H4 (cell line): ENCODE results near the gene ATP6V1F. TPM values are rescaled to one million over a fixed set of nuclear protein-coding genes. Genes with fewer than 3 reads are reported as not detected.
"Not testable (repeated sequence)": the region's sequence is repeated elsewhere in the genome, so short reads cannot be mapped to it uniquely, and the experiment has no call there.

Experiments used
- DNase-seq: peaks from one replicate; pipeline ENCODE4 v3.0.0-alpha.2; 2015; ENCODE audit warnings: low spot score
- total RNA-seq: library from RNA; depleted of rRNA; stranded (reverse); fragments of >200 nt; shearing (Covaris generic); gene quantifications from 2 replicates; pipeline ENCODE4 v1.2.3, GENCODE V29; 2014

The ATP6V1F gene
- total RNA-seq, 1 experiment from 2014 or later = 119 TPM

DNA sequence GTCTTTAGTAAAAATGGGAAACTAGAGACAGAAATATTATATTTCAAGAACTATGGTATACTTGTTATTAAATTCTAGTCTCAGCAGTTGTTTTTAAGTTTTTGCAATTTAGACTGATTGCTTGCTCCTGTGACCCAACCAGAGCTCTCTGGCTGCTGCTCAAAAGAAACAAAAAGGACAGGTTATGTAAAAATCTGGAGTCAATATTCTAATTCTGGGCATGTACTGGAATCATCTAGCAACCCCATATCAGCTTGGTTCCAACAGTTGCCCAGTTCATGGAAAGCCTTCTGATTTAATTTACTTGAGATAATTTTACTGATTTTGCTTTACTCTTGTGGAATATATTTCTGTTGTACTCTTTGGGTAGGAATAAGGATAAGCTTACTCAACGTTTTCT is 37.6 kb downstream of the ATP6V1F start:
- DNase-seq = no peak

DNA sequence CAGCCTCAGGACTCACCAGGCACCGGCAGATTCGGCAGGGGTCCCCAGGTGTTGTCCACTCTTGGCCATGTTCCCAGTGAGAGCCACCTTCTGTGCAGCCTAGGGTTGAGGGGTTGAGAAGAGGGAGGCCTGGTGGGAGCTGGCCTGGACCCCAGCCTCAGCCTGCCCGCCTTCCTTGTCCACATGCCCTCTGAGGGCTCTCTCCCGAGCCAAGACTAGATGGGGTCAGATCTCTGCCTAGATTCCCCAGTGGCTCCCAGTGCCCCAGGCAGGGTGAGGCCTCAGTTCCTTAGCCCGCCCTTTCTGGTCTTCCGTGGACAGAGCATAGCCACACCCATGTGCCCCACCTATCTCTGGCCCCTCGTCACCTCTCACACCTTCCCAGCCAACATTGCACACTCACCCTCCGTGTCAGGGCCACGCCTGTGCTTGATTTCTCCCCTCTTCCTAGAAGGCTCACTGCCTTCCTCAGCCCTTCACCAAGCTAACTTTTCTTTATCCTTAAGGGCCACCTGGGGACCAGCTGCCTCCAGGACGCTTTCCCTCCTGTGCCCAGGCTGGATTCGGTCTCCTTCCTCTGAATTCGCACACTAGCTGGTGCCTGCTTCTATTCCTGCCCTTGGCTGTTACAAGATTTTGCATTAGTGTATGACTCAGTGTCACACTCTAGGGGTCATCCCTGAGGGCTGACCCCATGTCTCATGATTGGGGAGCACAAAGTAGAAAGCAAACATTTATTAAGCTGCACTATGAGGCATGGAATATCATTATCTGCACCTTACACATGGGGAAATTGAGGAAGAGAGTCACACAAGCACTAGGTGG is 40.3 kb downstream of the ATP6V1F start:
- DNase-seq = no peak

DNA sequence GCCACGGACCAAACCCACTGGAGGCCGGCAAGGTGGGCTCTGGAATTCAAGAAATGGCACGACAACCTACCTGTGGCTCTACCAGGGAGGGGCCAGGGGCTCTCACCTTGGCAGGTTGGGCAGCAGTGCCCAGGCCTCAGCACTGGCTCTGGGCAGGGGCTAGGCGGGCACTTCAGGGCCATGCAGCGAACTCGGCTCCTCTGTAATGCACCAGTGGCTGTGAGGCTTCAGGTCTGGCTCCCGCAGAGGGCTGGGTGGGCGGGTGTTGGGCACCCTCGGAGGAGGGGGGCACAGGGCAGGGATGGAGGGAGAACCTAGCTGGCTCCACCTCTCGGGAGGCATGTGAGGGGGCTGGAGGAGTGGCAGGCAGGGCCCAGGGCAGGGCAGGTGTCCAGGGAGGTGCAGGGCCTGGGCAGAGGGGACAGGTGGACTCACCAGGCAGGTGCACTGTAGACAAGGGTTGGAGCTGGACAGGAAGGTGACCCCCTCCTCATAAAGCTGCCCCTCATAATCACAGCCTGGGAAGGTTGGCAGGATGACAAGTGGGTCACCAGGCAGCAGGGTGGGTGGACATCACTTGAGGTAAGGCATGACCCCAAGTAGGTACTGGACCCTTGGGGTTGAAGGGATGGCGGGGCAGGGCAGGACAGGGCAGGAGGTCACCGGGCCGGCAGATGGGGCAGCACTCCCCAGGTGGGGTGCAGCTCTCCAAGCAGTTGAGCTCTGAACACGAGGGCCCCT is 41.1 kb downstream of the ATP6V1F start:
- DNase-seq = no peak

DNA sequence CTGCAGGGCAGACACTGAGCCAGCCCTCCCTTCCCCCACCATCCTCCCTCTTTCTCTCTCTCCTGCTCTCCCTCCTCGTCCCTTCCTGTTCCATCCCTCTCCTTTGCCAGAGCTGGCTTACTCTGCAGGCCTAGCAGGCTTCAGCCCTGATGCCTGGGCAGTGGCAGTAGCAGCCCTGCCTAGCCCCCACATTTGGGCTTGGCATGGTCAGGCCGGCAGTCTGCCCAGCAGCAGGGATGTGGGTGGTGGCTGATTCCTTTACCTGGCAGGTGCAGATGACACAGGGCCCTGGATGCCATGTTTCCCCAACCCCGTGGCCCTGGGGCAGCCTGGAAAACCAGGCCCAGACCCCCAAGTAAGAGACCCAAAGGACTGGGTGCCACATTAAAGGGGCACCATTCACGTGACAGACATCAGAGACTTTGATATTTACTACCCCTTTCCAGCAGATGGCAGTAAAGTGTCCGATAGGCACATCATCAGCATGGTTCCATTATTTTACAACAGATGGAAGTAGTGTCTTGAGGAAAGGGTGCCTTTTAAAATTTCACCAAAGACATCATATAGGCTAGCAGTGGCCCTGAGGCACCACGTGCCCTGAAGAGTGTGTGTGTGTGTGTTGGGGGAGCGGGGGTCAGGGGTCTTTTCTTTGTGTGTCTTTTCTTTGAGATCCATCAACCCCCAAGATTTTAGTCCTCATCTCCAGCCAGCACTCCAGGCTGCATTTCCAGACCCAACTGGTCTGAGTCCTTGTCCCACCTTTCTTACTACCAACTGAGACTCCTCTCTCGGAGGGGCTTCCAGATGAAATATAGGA is 41.9 kb downstream of the ATP6V1F start:
- peak; percentile 58 for DNase-seq

DNA sequence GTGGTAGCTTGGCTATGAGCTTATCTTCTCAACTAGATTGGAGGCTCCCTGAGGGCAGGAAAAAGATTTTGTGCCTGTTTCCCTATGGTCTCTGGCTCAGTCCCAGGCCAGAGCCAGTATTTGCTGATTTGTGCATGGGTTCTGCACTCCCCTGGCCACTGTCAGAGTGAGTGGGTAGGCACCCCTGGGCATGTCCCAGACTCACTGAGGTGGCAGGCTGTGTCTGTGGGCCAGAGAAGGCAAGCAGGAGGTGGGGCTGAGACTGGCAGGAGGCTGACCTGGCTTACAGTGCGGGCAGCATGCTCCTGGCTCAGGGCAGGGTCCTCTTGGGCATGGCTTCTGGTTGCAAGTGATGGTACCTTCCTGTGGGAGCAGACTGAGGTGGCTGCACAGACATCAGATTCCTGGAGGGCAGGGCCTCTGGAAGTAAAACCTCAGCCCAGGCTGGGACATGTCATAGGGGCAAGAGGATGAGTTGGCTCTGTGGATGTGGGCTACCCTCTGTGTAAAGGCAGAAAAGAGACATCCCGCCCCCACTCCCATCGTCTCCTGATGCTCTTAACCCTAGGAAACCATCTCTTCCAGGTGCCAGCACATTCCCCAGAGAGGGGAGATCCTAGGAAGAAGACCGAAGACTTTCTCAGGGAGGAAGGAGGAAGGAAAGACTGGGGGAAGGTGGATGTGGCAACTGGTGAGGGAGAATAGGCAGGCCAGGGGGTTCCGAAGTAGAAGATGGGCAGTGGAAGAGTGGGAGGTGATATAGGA is 43.5 kb downstream of the ATP6V1F start:
- DNase-seq = no peak

DNA sequence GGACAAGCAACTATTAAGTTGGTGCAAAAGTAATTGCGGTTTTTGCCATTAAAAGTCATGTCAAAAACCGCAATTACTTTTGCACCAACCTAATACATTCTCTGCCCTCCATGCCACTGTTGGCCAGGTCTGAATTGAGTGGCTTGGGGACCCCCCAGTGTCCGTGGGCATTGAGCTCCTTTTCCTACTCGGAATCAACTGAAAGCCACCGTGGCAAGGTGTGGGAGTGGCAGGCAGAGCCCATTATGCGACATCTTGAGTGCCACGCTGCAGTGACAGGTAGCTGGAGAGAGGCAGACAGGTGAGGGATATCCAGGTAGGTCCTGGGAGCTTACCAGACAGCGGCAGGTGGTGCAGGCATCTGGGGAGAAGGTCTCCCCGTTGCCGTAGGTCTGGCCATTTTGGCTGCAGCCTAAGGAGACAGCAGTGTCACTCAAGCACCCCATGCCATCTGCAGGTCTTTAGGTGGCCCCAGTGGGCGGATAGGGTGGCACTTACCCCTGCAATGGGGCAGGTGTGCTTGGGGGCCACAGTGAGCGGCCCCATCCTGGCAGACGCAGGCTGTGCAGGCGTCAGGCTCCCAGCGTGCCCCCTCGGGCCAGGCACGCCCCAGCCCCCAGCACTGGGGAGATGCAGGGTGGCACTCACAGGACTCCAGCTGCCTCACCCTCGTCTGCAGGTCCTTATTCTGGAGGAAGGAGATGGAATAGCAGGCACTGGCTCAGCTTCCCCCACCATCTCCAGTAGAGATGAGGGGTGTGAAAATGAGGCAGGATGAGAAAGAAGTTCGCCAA is 44.3 kb downstream of the ATP6V1F start:
- no peak for DNase-seq

DNA sequence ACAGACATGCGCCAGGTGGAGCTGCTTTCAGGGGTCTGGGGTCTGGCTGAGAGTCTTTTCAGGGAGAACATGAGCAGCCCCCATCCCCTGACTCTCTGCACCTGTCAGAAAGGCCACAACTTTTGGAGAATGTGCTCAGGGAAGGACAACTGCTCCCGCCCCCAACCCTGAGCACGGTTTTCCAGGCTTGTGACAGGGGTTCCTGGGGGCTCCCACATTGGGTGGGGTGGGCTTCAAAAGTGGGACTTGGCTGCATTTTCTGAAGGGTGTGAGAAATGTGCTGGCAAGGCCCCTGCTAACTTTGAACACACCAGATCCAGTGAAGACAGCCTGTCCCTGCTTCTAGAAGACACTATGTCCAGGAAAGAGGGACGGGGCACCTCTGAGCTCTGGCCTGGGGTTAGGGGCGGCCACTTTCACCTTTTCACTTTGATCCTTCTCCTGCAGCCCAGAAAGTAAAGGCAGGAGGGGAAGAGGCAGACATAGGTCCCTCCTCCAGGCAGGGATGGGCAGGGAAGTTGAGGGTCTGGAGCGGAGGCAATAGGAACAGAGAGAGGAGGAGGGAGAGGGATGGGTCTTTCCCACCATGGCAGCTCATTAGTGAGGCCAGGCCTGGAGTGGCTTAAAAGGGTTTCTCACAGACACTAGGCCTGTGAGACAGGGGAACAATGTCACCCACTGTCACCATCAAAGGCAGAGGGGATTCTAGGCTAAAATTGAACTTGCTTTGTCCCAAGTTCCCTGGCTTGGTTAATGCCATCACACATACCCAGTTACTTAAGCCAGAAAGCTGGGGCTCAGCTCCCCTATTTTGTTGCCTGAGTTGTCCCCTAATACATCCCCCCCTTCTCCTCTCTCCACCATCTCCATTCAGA is 46.3 kb downstream of the ATP6V1F start:
- no peak for DNase-seq

DNA sequence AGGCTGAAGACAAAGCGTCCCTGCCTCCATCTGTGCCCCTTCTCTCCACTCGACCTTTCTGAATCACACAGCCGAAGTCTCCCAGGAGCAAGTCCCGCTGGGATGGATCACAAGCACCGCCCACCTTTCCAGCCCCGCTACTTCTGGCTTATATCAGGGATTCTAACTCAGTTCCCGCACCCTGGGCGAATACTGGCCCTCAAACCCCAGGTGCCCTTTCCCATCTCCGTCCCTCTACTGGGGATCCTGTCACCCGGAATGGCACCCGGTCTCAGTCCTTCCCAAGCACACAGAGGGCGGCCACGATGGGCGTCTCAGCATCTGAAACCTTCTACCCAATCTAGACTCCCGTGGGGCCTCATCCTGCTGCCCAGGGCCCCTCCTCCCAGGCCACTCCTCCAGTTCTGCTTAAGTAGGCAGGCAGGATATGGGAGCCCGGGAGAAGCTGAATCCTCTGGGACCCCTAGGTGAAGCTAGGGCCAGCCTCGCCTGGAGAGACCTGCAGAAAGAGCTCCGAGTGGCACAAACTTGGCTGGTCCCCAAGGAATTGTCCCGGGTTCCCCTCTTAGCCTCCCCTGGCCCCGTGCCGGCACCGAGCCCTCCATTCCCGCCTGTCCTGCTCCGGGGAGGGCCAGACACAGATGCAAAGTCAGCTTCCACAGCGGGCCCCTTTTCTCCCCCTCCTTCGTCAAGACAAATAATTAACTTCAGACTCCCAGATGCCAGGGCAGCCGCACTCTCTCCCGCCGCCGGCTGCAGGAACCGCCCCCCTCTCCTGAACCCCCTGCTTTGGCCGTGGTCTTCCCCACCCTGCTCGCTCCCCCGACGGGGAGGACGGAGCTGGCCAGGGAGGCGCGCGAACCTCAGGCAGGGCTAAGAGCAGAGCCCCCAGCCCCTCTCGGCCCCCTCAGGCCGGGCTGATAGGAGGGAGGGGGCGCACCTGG is 47.2 kb downstream of the ATP6V1F start:
- no peak for DNase-seq

DNA sequence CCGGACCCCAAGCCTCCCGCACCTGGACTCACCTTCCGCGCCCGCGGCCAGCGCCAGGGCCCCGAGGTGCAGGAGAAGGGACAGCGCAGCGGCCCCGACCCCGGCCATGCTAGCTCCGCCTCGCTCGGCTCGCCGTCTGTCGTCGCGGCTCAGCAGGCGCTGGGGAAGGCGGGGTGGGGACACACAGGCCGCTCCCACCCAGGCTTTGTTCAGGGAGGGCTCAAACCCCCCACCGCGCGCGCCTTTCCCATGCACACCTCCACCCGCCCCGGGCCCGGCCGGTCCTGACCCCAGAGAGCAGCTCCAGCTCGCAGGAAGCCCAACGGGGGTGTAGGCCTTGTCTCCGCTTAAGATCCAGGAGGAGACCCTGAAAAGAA is 47.9 kb downstream of the ATP6V1F start, which contains the start of gene KCP:
KCP (minus strand) TSS at position 141 of the 377 bp plus-strand sequence; CDS start at position 108, 33 bp downstream.
- no peak for DNase-seq

DNA sequence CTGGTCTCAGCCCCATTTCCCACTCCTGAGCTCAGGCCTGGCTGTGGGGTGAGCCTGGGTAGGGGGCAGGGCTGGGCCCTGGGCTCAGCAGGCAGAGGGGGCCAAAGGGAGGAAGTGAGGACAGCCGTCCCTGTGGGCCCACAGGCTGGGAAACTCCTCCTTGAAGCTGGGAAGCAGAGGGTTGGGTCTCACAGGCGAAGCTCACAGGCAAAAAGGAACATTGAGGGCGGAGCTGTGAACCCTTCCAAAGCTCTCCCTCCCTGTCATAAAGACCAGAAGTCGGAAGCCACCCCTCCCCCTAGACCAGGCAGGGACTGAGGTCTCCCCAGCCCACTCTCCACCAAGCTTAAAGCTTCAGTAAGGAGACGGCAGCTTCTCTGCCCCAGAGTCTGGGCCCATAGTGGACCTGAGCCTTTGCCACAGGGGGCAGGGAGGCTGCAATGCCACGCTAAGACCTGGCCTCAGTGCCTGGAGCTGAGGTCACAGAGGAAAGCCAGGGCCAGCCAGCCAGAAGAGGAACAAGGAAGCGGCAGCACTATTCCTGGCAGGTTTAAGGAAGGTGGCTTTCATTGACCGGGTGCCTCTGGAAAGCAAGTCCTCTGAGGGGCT is 48.9 kb downstream of the ATP6V1F start:
- no peak for DNase-seq

DNA sequence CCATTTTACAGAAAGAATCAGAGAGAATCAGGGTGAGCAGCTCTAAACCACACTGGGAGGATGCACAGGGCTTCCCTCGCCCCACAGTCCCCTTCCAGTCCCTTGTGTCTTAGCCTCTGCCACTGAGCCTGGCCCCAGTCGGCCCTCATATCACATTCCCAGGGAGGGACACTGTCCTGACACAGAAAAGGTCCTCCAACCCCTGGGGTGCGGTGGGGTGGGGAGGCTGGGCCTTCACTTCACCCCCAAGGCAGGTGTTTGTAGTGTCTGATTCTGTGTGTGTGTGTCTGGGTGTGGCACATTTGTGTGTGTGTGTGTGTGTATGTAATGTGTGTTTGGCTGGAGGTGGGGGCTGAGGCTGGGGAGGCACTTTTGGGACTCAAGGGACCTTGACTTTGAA is 49.6 kb downstream of the ATP6V1F start:
- no peak for DNase-seq

DNA sequence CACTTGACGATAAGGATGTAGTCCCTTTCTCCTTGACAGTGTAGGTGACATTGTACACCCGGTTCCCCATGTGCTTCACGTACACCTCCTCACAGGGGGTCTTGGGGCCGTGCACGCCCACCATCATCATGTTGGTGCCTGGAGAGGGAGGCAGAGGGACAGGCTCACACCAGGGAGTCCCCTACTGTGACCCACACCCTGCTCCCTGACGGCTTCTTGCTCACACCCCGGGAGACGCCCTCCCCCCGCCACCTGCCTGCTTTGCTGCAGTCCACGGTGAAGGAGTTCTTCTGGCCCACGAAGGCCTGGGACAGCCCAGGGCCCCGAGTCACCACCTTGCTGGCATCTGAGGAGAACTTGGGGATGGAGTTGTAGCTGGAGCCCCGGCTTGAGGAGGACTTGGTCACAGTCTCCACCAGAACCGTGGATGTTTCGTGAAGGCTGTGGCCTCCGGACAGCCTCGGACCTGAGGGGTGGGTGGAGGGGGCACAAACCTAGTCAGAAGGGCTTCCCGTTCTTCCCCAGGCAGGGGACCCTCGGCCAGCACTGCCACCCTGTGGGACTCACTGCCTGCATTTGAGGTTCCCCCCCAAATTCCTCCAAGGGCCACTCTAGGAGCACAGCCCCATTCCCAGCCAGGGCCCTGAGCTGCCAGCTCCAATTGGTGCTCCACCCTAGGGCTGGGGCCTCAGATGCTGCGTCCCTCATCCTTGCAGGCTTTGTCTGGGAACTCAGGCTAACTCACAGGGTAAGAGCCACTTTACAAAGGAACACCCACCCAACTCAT is 50.2 kb downstream of the ATP6V1F start:
- not testable (repeated sequence) for DNase-seq

DNA sequence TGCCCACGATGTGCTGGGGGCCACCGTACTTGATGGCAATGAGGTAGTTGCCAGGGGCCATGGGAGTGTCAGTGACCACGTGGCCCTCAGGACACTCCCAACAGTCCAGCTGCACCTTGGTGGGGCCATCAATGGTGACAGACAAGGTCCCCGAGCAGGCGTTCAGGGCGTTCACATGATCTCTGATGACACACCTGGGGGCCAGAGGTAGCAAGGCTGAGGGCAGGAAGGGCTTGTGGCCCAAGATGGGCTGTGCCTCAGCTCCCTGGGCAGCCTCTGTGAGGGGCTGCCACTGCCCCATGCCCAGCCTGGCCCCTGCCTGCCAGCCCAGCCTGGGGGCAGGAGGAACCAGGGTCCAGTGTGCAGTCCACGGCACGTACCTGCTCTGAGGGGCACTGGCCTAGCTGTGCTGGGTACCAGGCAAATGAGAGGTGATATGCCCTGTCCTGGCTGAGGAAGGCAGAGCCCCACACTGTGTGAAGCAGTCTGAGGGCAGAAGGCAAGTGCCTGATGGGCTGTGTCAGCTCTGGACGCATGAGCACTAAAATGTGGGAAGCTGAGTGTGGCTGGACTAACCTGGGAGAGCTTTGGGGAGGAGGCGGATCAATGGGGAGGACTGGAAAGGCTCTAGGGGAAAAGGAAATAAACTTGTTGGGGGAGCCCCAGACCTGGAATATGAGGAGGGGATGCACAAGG is 51.4 kb downstream of the ATP6V1F start:
- no peak for DNase-seq

DNA sequence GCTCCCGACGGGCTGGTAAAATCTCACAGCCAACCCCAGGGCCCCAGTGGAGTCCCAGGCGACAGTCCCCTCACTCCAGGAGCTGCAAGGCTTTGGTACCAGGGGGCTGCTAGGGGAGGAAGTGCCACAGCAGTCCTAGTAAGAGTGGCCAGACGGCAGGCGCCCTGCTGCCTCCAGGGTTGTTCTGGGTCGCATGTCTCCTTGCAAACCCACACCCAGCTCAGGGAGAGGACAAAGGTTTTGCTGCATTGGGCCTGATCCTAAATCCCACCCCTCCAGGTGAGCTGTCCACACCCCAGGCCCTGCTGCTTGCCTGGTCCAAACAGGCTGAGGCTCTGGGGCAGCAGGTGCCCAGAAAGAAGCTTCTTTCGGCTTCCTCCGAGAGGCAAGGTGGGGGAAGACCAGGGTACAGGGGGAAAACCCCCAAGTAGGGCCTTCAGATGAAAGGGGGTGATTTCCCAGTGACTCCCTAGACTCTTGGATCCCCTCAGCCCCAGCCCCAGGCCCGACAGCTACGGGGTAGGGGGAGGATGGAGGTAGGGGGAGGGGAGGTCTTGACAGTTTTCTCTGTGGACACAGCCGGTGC is 52.0 kb downstream of the ATP6V1F start:
- DNase-seq = no peak

DNA sequence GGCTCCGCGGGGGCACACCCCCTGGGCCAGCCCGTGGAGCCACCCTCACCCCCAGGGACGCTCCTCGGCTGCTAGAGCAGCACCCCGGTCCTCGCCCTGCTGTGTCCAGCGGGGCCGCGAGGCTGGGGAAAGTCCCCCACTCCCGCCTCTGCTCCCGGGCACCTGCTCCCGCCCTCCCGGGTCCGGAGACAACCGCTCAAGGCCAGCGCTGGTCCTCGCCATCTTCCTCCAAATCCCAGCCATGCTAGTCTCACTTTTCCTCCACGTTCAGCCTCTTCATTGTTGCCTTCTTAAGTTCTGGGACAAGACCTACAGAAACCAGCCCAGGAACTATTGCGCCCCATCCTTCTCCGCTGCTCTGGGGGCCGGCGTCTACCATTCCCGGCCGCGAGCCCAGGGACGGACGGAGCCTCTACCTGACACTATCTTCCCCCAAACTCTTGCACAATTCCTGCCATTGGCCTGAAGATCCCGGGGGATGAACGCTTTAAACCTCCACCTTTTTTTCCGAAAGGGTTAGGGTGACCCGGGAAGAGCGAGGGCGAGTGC is 52.7 kb downstream of the ATP6V1F start:
- DNase-seq = no peak
